KMS-11 (cell line): ENCODE data around the gene FSTL1.

Experiments
- H2AFZ ChIP-seq: fragments of 200-600 bp; sonication (generic); 2 replicates; pipeline ENCODE4 v1.6.1; 2016; ENCODE audit warnings: antibody characterized with exemption, mixed run types, low read depth
- H3K27ac ChIP-seq: fragments of 200-600 bp; sonication (generic); 2 replicates; pipeline ENCODE4 v1.6.1; 2016; ENCODE audit warnings: mild to moderate bottlenecking, mixed run types
- H3K27me3 ChIP-seq: fragments of 200-600 bp; sonication (generic); 2 replicates; pipeline ENCODE4 v1.6.1; 2017; ENCODE audit warnings: mild to moderate bottlenecking, low read depth, mixed run types, moderate library complexity; ENCODE audit not compliant: insufficient read depth
- H3K36me3 ChIP-seq: fragments of 200-600 bp; sonication (generic); 2 replicates; pipeline ENCODE4 v1.6.1; 2017; ENCODE audit warnings: mild to moderate bottlenecking, mixed run types; ENCODE audit not compliant: insufficient read depth
- H3K4me1 ChIP-seq: fragments of 200-600 bp; sonication (generic); 2 replicates; pipeline ENCODE4 v1.6.1; 2016; ENCODE audit warnings: mild to moderate bottlenecking, low read depth, mixed run types; ENCODE audit not compliant: poor library complexity, severe bottlenecking
- H3K4me2 ChIP-seq: fragments of 200-600 bp; sonication (generic); 2 replicates; pipeline ENCODE4 v1.7.0; 2016; ENCODE audit warnings: mild to moderate bottlenecking, mixed run types
- H3K4me3 ChIP-seq: fragments of 200-600 bp; sonication (generic); IDR thresholded peaks from 2 replicates; pipeline ENCODE4 v1.6.1; 2017; ENCODE audit warnings: low read depth, low read length, mixed read lengths; ENCODE audit not compliant: insufficient read depth
- H3K79me2 ChIP-seq: fragments of 200-600 bp; sonication (generic); 2 replicates; pipeline ENCODE4 v1.6.1; 2016; ENCODE audit warnings: low read depth, mixed run types; ENCODE audit not compliant: insufficient read depth
- H3K9ac ChIP-seq: fragments of 200-600 bp; sonication (generic); 2 replicates; pipeline ENCODE4 v1.6.1; 2016; ENCODE audit warnings: mild to moderate bottlenecking, mixed run types
- H4K20me1 ChIP-seq: fragments of 200-600 bp; sonication (generic); 2 replicates; pipeline ENCODE4 v1.6.1; 2016; ENCODE audit warnings: mild to moderate bottlenecking, mixed run types; ENCODE audit not compliant: insufficient read depth
- TF ChIP-seq, protein P1 (sequence below): fragments of 200-600 bp; sonication (generic); conservative IDR thresholded peaks from 2 replicates; pipeline ENCODE4 v1.6.1; 2017; ENCODE audit warnings: low read depth, mild to moderate bottlenecking, antibody characterized with exemption, low read length, moderate library complexity, mixed read lengths

The FSTL1 gene

DNA sequence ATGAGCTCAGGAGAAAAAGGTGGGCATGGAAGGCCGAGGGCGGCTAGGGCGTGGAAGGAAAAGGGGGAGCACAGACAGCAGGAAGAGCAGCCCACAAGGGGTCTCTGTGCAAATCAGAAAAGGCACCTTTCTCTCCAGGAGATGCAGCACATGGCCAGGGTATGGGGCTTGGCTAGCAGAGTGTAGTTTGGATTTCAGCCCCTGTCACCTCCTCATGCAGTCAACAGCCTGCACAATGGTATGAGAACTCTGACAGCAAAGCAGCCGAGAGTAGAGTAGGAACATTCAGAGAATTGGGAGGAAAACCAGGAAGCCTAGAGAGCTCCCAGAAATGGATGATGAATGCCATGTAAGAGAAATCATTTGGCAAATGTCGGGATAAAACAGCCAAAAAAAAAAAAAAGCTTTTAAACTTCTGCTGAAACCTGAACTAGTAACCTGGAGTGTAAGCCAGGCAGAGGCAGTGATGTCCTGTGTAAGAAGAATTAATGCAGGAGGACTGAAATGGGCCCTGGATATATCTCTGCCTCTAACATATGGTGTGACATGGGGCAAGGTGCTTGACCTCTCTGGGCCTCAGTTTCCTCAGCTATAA is 25.7 kb downstream of the FSTL1 start:
- Histone ChIP-seq H3K4me2 (no peak overlapping the region), H3K4me3 (no peak overlapping the region), H3K36me3 (no peaks in the 10 kb centered on the region), H3K9ac (no peak overlapping the region), H2AFZ (no peak overlapping the region), H3K79me2 (no peaks in the 10 kb centered on the region), H4K20me1 (no peaks in the 10 kb centered on the region), H3K27ac (no peak overlapping the region), H3K4me1 (no peaks in the 10 kb centered on the region), H3K27me3 (no peaks in the 10 kb centered on the region)
- TF ChIP-seq, protein P1, sequence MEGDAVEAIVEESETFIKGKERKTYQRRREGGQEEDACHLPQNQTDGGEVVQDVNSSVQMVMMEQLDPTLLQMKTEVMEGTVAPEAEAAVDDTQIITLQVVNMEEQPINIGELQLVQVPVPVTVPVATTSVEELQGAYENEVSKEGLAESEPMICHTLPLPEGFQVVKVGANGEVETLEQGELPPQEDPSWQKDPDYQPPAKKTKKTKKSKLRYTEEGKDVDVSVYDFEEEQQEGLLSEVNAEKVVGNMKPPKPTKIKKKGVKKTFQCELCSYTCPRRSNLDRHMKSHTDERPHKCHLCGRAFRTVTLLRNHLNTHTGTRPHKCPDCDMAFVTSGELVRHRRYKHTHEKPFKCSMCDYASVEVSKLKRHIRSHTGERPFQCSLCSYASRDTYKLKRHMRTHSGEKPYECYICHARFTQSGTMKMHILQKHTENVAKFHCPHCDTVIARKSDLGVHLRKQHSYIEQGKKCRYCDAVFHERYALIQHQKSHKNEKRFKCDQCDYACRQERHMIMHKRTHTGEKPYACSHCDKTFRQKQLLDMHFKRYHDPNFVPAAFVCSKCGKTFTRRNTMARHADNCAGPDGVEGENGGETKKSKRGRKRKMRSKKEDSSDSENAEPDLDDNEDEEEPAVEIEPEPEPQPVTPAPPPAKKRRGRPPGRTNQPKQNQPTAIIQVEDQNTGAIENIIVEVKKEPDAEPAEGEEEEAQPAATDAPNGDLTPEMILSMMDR: no peak

DNA sequence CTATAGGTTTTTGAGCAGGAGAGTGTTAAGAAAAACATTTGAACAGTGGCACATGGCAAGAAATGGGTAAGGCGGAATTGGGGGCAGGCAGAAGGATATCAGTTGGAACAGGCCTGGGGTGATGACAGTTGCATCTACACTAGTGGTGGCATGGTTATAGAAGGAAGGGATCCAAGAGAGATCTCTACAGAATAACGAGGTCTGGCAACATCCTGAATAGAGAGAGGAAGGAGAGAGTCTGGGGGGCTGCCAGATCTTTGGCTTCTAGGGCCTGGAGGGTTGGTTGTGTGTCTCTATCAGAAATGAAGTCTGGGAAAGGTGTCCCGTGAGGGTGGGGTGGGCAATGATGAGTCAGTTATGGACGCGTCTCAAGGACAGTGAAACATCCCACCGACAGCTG is 26.3 kb downstream of the FSTL1 start:
- H3K36me3 ChIP-seq: no peaks in the 10 kb centered on the region
- no peaks in the 10 kb centered on the region for H4K20me1 ChIP-seq
- no peak overlapping the region for H2AFZ ChIP-seq
- TF ChIP-seq, protein P1: no peak
- H3K27me3 ChIP-seq: no peaks in the 10 kb centered on the region
- H3K79me2 ChIP-seq: no peaks in the 10 kb centered on the region
- H3K4me3 ChIP-seq: no peak overlapping the region
- no peak overlapping the region for H3K27ac ChIP-seq
- no peak overlapping the region for H3K4me2 ChIP-seq
- H3K9ac ChIP-seq: no peak overlapping the region
- no peaks in the 10 kb centered on the region for H3K4me1 ChIP-seq

DNA sequence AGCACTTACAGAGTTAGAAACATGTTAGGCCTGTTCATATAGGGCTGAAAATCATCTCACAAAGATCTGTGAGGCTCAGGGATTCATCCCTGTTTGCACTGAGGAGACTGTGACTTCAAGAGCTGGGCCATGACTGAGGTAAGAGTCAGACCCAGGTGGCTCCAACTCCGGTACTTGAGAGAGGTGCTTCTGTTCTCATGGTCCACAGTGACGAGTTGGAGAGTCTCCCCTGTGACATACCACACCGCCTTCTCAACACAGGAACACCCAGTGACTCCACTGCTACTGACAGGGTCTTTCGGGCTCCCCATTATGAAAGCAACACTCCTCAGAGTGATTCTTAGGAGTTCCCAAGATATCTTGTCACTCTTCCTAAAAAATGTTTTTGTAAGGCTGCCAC is 27.4 kb downstream of the FSTL1 start:
- no peaks in the 10 kb centered on the region for H3K36me3 ChIP-seq
- no peaks in the 10 kb centered on the region for H3K79me2 ChIP-seq
- no peak overlapping the region for H2AFZ ChIP-seq
- H4K20me1 ChIP-seq: no peaks in the 10 kb centered on the region
- no peak overlapping the region for H3K9ac ChIP-seq
- no peak overlapping the region for H3K27ac ChIP-seq
- H3K4me2 ChIP-seq: no peak overlapping the region
- TF ChIP-seq, protein P1: no peak
- H3K4me1 ChIP-seq: peaks cover 9% of the 10 kb centered on the region
- H3K4me3 ChIP-seq: no peak overlapping the region
- H3K27me3 ChIP-seq: no peaks in the 10 kb centered on the region

DNA sequence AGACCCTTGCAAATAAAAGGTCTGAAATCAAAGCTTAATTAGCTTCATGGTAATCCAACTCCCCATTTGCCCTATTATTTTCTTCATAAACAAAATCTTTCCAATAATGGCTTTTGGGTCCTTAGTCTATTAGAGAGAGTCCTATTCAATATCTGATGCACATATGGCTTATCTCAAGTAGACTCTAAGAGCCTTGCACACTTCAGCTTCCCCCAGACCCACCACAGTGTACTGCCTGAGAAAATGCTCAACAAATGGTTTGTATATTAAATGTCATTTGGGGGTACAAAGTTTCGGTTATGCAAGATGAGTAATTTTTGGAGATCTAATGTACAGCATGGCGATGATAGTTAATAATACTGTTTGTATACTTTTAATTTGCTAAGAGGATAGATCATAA is 28.9 kb downstream of the FSTL1 start:
- Histone ChIP-seq H3K27me3 (no peaks in the 10 kb centered on the region), H4K20me1 (no peaks in the 10 kb centered on the region), H3K36me3 (no peaks in the 10 kb centered on the region), H3K27ac (no peak overlapping the region), H3K4me2 (no peak overlapping the region), H2AFZ (no peak overlapping the region), H3K4me1 (peaks cover 16% of the 10 kb centered on the region), H3K9ac (no peak overlapping the region), H3K4me3 (no peak overlapping the region), H3K79me2 (no peaks in the 10 kb centered on the region)
- TF ChIP-seq, protein P1: no peak
